Fibroblast of lung (primary cell): ENCODE data around the gene STXBP6. TPM values are rescaled to one million over a fixed set of nuclear protein-coding genes. Genes with fewer than 3 reads are reported as not detected.

Source experiments
- DNase-seq, 2 donors: peaks; one replicate each; pipeline versions ENCODE4 v3.0.0 to v3.0.0-alpha.2; 2010; ENCODE audit warnings: low read depth in 2 of 2
- H2AFZ ChIP-seq: 2 replicates; pipeline ENCODE4 v1.5.1; 2012; ENCODE audit warnings: low read length, control low read depth, inconsistent platforms
- H3K27ac ChIP-seq: 2 replicates; pipeline ENCODE4 v1.5.1; 2011; ENCODE audit warnings: low read length, control low read depth; ENCODE audit not compliant: insufficient read depth
- H3K27me3 ChIP-seq: 2 replicates; pipeline ENCODE4 v1.5.1; 2011; ENCODE audit warnings: mild to moderate bottlenecking, low read length; ENCODE audit not compliant: control insufficient read depth, insufficient read depth
- H3K36me3 ChIP-seq: 2 replicates; pipeline ENCODE4 v1.5.1; 2011; ENCODE audit warnings: low read length; ENCODE audit not compliant: control insufficient read depth, insufficient read depth
- H3K4me1 ChIP-seq: 2 replicates; pipeline ENCODE4 v1.5.1; 2011; ENCODE audit warnings: low read length; ENCODE audit not compliant: control insufficient read depth, insufficient read depth; ENCODE audit errors: extremely low read depth
- H3K4me2 ChIP-seq: 2 replicates; pipeline ENCODE4 v1.5.1; 2011; ENCODE audit warnings: low read length, control low read depth; ENCODE audit not compliant: insufficient read depth; ENCODE audit errors: extremely low read depth
- H3K4me3 ChIP-seq, 4 experiments: fragments of 200-600 bp in 1 of 4; sonication (generic) in 1 of 4; replicated peaks in 1 of 4; 2 replicates each; pipeline ENCODE4 v1.5.1; 2011 to 2016; ENCODE audit warnings: low read length in 4 of 4, low read depth in 3 of 4, mild to moderate bottlenecking in 3 of 4, control low read depth in 2 of 4, inconsistent platforms in 1 of 4, mixed read lengths in 1 of 4; ENCODE audit not compliant: insufficient read depth in 1 of 4; ENCODE audit errors: control extremely low read depth in 1 of 4
- H3K79me2 ChIP-seq: 2 replicates; pipeline ENCODE4 v1.5.1; 2012; ENCODE audit warnings: mild to moderate bottlenecking, low read length, inconsistent platforms; ENCODE audit not compliant: control insufficient read depth, insufficient read depth
- H3K9ac ChIP-seq: 2 replicates; pipeline ENCODE4 v1.5.1; 2011; ENCODE audit warnings: mild to moderate bottlenecking, low read length, control low read depth; ENCODE audit not compliant: insufficient read depth
- H3K9me3 ChIP-seq: 2 replicates; pipeline ENCODE4 v1.5.1; 2012; ENCODE audit warnings: low read depth, low read length; ENCODE audit not compliant: control insufficient read depth, insufficient read depth
- H4K20me1 ChIP-seq: 2 replicates; pipeline ENCODE4 v1.5.1; 2011; ENCODE audit warnings: low read length; ENCODE audit not compliant: control insufficient read depth, insufficient read depth; ENCODE audit errors: extremely low read depth
- EZH2 ChIP-seq: IDR thresholded peaks from 2 replicates; pipeline ENCODE4 v1.5.1; 2012; ENCODE audit warnings: low read length, control low read depth, mild to moderate bottlenecking; ENCODE audit errors: missing control alignments
- polyA plus RNA-seq, 2 donors: library from polyadenylated mRNA; depleted of rRNA in 1 of 2; stranded (reverse) in 1 of 2; unstranded in 1 of 2; fragments of >200 nt; gene quantifications; 2 replicates each; pipeline ENCODE4 v1.2.1, GENCODE V29; 2011 to 2012; ENCODE audit warnings: missing spikeins in 1 of 2
- total RNA-seq: library from RNA; depleted of rRNA; stranded (reverse); fragments of >200 nt; gene quantifications from 2 replicates; pipeline ENCODE4 v1.2.1, GENCODE V29; 2014
- TF ChIP-seq, protein P1 (sequence below), 2 donors: IDR thresholded peaks in 1 of 2; conservative IDR thresholded peaks in 1 of 2; 1 replicate in 1 of 2; 2 replicates in 1 of 2; pipeline ENCODE4 v1.5.1; 2011 to 2012; ENCODE audit warnings: low read length in 2 of 2, control low read depth in 1 of 2, inconsistent platforms in 1 of 2, low read depth in 1 of 2, mild to moderate bottlenecking in 1 of 2

STXBP6 gene
- total and polyA plus RNA-seq, 2 donors (not counting 1 experiment from before 2014, with no cell fraction given): 4.5 to 17.8 TPM

DNA sequence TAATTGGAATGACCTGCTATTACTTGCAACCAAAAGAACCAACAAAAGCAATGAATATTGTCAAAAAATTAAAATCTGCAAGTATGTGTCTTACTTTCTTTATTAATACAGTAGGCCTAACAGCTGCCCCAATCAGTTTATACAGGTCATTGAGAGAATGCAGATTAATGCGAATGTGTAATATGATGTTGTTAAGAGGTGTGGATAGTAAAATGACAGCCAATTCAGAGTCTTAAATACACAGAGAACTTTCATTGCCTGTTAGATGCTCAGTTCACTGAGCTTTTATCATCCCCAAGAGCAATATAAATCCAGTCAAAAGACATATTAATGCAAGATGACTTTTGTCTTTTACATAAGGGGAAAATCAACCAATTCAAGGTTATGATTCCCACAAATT, 58.7 kb downstream of the STXBP6 start:
- Histone ChIP-seq H3K9ac (no peak overlapping the region), H3K27me3 (no peaks in the 10 kb centered on the region), H3K27ac (no peak overlapping the region), H3K4me1 (no peaks in the 10 kb centered on the region), H3K79me2 (no peaks in the 10 kb centered on the region), H3K36me3 (no peaks in the 10 kb centered on the region), H4K20me1 (no peaks in the 10 kb centered on the region), H3K9me3 (no peaks in the 10 kb centered on the region), H2AFZ (no peak overlapping the region), H3K4me2 (no peak overlapping the region), H3K4me3 (no peak overlapping the region)
- no peak for TF ChIP-seq EZH2
- TF ChIP-seq, protein P1, sequence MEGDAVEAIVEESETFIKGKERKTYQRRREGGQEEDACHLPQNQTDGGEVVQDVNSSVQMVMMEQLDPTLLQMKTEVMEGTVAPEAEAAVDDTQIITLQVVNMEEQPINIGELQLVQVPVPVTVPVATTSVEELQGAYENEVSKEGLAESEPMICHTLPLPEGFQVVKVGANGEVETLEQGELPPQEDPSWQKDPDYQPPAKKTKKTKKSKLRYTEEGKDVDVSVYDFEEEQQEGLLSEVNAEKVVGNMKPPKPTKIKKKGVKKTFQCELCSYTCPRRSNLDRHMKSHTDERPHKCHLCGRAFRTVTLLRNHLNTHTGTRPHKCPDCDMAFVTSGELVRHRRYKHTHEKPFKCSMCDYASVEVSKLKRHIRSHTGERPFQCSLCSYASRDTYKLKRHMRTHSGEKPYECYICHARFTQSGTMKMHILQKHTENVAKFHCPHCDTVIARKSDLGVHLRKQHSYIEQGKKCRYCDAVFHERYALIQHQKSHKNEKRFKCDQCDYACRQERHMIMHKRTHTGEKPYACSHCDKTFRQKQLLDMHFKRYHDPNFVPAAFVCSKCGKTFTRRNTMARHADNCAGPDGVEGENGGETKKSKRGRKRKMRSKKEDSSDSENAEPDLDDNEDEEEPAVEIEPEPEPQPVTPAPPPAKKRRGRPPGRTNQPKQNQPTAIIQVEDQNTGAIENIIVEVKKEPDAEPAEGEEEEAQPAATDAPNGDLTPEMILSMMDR (conservative IDR thresholded peaks at IDR 0.05 in 1 of 2, IDR thresholded peaks at IDR 0.05 in 1 of 2; ENCODE audit: low read depth in 1 of 2, low read length in 2 of 2): no peak
- no peak for DNase-seq

DNA sequence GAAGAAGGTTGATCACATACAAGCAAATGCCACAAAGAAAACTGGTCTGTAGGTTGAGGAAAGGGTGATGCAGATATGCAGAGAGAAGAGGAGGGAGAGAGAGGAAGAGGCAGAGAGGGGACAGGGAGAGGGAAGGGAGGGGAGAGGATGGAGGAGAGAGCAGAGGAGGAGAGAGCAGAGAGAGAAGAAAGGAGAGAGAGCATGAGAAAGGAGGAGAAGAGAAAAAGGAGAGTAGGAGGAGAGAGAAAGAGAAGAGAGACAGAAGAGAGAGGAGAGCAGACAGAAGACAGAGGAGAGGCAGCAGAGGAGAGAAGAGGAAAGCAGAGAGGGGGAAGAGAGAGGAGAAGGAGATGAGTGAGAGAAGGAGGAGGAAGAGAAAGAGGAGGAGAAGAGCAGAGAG, 59.2 kb downstream of the STXBP6 start:
- no peak overlapping the region for H3K4me2 ChIP-seq
- no peak overlapping the region for H2AFZ ChIP-seq
- H4K20me1 ChIP-seq: no peaks in the 10 kb centered on the region
- TF ChIP-seq, protein P1 (conservative IDR thresholded peaks at IDR 0.05 in 1 of 2, IDR thresholded peaks at IDR 0.05 in 1 of 2; ENCODE audit: low read depth in 1 of 2, low read length in 2 of 2): no peak
- no peak for TF ChIP-seq EZH2
- no peaks in the 10 kb centered on the region for H3K4me1 ChIP-seq
- H3K27me3 ChIP-seq: no peaks in the 10 kb centered on the region
- H3K9ac ChIP-seq: no peak overlapping the region
- DNase-seq: no peak
- no peaks in the 10 kb centered on the region for H3K36me3 ChIP-seq
- H3K4me3 ChIP-seq: no peak overlapping the region
- H3K27ac ChIP-seq: no peak overlapping the region
- no peaks in the 10 kb centered on the region for H3K9me3 ChIP-seq
- H3K79me2 ChIP-seq: no peaks in the 10 kb centered on the region

DNA sequence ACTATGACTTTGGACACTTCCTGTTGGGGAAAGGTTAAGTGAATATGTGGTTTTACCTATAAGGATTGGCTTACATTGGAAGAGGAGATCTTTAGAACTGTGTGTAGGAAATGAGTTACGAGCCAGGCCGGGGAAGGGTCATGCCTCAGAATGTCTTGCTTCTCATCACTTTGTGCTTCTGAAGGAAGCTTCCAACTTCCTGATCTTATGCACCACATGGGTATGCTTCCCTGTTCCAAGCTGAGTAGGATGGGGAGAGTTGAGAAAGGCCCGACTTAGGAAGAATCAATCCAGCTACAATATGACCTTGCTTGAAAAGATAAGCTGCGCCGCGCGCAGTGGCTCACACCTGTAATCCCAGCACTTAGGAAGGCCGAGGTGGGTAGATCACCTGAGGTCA, 59.9 kb downstream of the STXBP6 start:
- no peak overlapping the region for H3K4me3 ChIP-seq
- H2AFZ ChIP-seq: no peak overlapping the region
- H3K36me3 ChIP-seq: no peaks in the 10 kb centered on the region
- no peaks in the 10 kb centered on the region for H3K79me2 ChIP-seq
- H3K9ac ChIP-seq: no peak overlapping the region
- TF ChIP-seq EZH2: no peak
- TF ChIP-seq, protein P1 (conservative IDR thresholded peaks at IDR 0.05 in 1 of 2, IDR thresholded peaks at IDR 0.05 in 1 of 2; ENCODE audit: low read depth in 1 of 2, low read length in 2 of 2): no peak
- no peak overlapping the region for H3K27ac ChIP-seq
- H3K9me3 ChIP-seq: no peaks in the 10 kb centered on the region
- H3K4me2 ChIP-seq: no peak overlapping the region
- no peaks in the 10 kb centered on the region for H3K27me3 ChIP-seq
- no peaks in the 10 kb centered on the region for H3K4me1 ChIP-seq
- H4K20me1 ChIP-seq: no peaks in the 10 kb centered on the region
- DNase-seq: no peak
